Activated B cell treated with CpG ODN at 0.5 μM for 24 hours (primary cell): ENCODE measurements around the gene NKTR. TPM values are rescaled to one million over a fixed set of nuclear protein-coding genes. Genes with fewer than 3 reads are reported as not detected.

ENCODE experiments used
- ATAC-seq: fragments of 200-7000 bp; cut with Tn5 transposase; one replicate; pipeline ENCODE4 v1.10.0; 2021; ENCODE audit warnings: low read depth, mild to moderate bottlenecking, moderate library complexity
- CTCF ChIA-PET: fragments of 350-600 bp; sonication (Branson Sonifier 250); formaldehyde crosslinking; loops from one replicate; lab custom pipeline; 2021; ENCODE audit warnings: antibody characterized with exemption; lab: Charles Lee
- POLR2A ChIA-PET: fragments of 350-600 bp; sonication (Branson Sonifier 250); formaldehyde crosslinking; loops from one replicate; lab custom pipeline; 2021; ENCODE audit warnings: antibody characterized with exemption; lab: Charles Lee
- DNase-seq: peaks from one replicate; pipeline ENCODE4 v3.0.0; 2022
- H3K27ac Mint-ChIP-seq: one replicate; pipeline ENCODE4 v1.8.0; 2020; ENCODE audit warnings: mixed read lengths
- H3K27me3 Mint-ChIP-seq: one replicate; pipeline ENCODE4 v1.8.0; 2021; ENCODE audit warnings: mixed read lengths
- H3K36me3 Mint-ChIP-seq: one replicate; pipeline ENCODE4 v1.8.0; 2021; ENCODE audit warnings: low read depth, mixed read lengths
- H3K4me1 Mint-ChIP-seq: one replicate; pipeline ENCODE4 v1.8.0; 2021; ENCODE audit warnings: mixed read lengths
- H3K4me3 Mint-ChIP-seq: one replicate; pipeline ENCODE4 v1.8.0; 2020; ENCODE audit warnings: mild to moderate bottlenecking, mixed read lengths
- H3K9me3 Mint-ChIP-seq: one replicate; pipeline ENCODE4 v1.8.0; 2020; ENCODE audit warnings: mixed read lengths
- intact Hi-C: fragments of 100-400 bp; cut with micrococcal nuclease; formaldehyde crosslinking; loops from one replicate; pipeline ENCODE4 v1.15.1; 2024
- total RNA-seq: library from RNA; stranded (reverse); gene quantifications from 2 replicates; pipeline ENCODE4 v1.2.3, GENCODE V29; 2022
- TF ChIP-seq, protein P1 (sequence below): fragments of 200-600 bp; IDR thresholded peaks from one replicate; pipeline ENCODE4 v1.8.0; 2022; ENCODE audit warnings: antibody characterized with exemption, mild to moderate bottlenecking

Gene NKTR
- total RNA-seq, 1 donor from 2014 or later = 126 TPM

DNA sequence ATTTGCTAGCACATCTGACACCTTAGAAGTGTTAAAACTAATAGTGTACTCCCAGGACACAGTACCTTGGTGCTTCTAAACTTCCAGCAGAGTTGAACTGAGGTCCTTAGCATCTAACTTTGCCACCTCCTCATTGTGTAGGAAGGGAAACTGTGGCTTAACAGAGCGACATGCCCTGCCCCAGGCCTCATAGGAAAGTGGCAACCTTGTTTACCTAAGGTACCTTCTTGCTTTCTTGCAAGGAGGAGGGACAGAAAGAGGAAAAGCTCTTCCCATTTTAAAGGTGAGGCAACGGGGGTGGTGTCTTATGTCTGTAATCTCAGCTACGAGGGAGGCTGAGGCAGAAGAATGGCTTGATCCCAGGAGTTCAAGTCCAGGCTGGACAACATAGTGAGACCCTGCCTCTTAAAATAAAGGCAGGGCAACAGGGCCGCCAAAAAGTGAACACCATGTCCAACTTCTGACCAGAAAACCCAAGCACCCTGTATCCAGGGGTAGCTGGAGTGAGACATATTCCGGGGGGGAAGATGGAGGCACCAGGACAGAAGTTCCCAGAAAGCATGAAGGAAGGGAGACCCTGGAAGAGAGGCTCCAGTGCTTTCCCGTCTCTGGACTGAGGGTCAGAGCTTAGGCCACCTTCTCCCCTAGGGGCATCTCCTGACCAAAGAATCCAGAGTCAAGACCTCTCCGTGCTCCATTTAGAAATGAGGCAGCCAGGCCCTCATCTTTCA, 84.3 kb downstream of the NKTR start:
- Mint-ChIP-seq H3K36me3 (no peaks in the 10 kb centered on the region), H3K27me3 (peaks cover 19% of the 10 kb centered on the region)
- intact Hi-C loops = no loop called here

DNA sequence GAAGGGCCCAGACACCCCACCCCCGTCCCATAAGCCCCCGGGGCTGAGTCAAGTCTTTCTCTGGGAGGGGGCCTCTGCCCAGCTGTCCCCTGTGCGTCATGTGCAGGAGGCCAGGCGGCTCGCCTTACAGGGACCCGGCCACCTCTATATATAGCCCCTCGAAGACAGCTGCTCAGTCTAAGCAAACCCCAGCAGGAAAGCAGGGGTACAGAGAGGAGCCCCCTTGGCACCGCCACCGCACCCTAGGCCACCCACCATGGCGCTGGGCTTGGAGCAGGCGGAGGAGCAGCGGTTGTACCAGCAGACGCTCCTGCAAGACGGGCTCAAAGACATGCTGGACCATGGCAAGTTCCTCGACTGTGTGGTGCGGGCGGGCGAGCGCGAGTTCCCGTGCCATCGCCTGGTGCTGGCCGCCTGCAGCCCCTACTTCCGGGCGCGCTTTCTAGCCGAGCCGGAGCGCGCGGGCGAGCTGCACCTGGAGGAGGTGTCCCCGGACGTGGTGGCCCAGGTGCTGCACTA, 84.9 kb downstream of the NKTR start, which contains the start of gene KLHL40:
Gene KLHL40 (plus strand): TSS at position 175 of the 519 bp plus-strand sequence. CDS start 82 bp downstream, at position 257.
- ATAC-seq = no peak
- Mint-ChIP-seq H3K27ac (no peak within 1 kb of the TSS), H3K36me3 (no peaks in the 10 kb centered on the region), H3K4me1 (peaks cover 2% of the 10 kb centered on the region), H3K4me3 (peak within 1 kb of the TSS; percentile 58), H3K9me3 (no peaks in the 10 kb centered on the region), H3K27me3 (peaks cover 19% of the 10 kb centered on the region)
- no peak for DNase-seq
- ChIA-PET CTCF (no interaction called here), POLR2A (no interaction called here)
- TF ChIP-seq, protein P1, sequence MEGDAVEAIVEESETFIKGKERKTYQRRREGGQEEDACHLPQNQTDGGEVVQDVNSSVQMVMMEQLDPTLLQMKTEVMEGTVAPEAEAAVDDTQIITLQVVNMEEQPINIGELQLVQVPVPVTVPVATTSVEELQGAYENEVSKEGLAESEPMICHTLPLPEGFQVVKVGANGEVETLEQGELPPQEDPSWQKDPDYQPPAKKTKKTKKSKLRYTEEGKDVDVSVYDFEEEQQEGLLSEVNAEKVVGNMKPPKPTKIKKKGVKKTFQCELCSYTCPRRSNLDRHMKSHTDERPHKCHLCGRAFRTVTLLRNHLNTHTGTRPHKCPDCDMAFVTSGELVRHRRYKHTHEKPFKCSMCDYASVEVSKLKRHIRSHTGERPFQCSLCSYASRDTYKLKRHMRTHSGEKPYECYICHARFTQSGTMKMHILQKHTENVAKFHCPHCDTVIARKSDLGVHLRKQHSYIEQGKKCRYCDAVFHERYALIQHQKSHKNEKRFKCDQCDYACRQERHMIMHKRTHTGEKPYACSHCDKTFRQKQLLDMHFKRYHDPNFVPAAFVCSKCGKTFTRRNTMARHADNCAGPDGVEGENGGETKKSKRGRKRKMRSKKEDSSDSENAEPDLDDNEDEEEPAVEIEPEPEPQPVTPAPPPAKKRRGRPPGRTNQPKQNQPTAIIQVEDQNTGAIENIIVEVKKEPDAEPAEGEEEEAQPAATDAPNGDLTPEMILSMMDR = no peak
- intact Hi-C loops = no loop called here

More for the DNA sequence above, 84.3 kb downstream of the NKTR start:
- Mint-ChIP-seq H3K9me3 (no peaks in the 10 kb centered on the region), H3K27ac (no peak overlapping the region), H3K4me1 (peaks cover 2% of the 10 kb centered on the region), H3K4me3 (no peak overlapping the region)
- TF ChIP-seq, protein P1 = no peak
- DNase-seq (no peak), ATAC-seq (no peak)
- ChIA-PET POLR2A (no interaction called here), CTCF (no interaction called here)

DNA sequence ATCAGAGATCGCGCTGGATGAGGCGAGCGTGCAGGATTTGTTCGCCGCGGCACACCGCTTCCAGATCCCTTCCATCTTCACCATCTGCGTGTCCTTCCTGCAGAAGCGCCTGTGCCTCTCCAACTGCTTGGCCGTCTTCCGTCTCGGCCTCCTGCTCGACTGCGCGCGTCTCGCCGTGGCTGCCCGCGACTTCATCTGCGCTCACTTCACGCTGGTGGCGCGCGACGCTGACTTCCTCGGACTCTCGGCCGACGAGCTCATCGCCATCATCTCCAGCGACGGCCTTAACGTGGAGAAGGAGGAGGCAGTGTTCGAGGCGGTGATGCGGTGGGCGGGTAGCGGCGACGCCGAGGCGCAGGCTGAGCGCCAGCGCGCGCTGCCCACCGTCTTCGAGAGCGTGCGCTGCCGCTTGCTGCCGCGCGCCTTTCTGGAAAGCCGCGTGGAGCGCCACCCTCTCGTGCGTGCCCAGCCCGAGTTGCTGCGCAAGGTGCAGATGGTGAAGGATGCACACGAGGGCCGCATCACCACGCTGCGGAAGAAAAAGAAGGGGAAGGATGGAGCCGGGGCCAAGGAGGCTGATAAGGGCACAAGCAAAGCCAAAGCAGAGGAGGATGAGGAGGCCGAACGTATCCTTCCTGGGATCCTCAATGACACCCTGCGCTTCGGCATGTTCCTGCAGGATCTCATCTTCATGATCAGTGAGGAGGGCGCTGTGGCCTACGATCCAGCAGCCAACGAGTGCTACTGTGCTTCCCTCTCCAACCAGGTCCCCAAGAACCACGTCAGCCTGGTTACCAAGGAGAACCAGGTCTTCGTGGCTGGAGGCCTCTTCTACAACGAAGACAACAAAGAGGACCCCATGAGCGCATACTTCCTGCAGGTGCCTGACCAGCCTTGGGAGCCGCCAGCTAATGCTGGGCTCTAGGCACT, 85.7 kb downstream of the NKTR start:
- no peak overlapping the region for H3K27ac Mint-ChIP-seq
- peaks cover 19% of the 10 kb centered on the region for H3K27me3 Mint-ChIP-seq
- H3K4me3 Mint-ChIP-seq = peak overlapping the region; percentile 58
- intact Hi-C loops = no loop called here
- TF ChIP-seq, protein P1 = no peak
- ATAC-seq = no peak
- CTCF ChIA-PET = no interaction called here
- H3K9me3 Mint-ChIP-seq = no peaks in the 10 kb centered on the region
- no peak for DNase-seq
- POLR2A ChIA-PET = no interaction called here
- H3K36me3 Mint-ChIP-seq = no peaks in the 10 kb centered on the region
- peaks cover 2% of the 10 kb centered on the region for H3K4me1 Mint-ChIP-seq

DNA sequence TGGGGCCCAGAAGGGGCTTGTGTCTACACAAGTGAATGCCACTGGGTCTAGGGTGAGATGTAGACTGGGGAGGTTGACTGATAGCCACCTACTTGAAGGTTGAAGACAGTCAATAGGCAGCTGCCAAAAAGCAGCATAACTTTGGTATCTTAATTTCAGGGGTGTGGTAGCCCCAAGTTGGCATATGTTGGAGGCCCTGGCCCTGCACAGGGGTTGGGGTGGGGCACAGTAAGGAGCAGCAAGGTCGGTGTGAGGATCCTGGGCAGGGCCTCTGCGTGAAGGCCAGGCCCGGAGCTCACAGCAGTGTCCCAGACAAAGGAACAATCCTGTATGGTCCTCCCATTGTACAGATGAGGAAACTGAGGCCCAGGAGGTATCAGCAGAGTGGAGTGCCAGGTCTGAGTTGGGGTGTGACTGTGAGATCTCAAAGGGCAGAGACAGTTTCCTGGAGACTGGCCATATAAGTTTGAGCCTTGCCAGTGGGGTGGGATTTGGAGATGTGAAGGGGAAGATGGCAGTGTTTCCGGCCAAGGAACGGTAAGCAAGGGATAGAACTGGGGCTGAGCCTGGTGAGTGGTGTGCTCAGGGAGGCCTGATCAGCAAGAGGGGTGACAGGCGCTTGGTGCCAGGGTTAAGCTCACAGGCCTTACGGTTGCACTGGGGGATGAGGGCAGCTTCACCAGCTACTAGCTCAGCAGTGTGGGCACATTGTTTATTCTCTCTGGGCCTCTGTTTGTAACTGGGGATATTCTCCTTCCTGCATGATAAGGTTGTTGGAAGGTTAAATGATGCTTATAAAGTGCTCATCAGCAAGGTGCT, 86.6 kb downstream of the NKTR start:
- Mint-ChIP-seq H3K27me3 (peaks cover 19% of the 10 kb centered on the region), H3K27ac (no peak overlapping the region), H3K9me3 (no peaks in the 10 kb centered on the region), H3K4me1 (peaks cover 2% of the 10 kb centered on the region), H3K36me3 (no peaks in the 10 kb centered on the region), H3K4me3 (no peak overlapping the region)
- POLR2A ChIA-PET = no interaction called here
- CTCF ChIA-PET = no interaction called here
- intact Hi-C loops = no loop called here
- TF ChIP-seq, protein P1 = no peak
- ATAC-seq = no peak
- no peak for DNase-seq
